Kasumi-1 (cell line): ENCODE results near the gene MTCH1.

ENCODE experiments used
- DNase-seq, 2 experiments: peaks; one replicate each; lab custom pipeline; 2025; lab: John Stamatoyannopoulos, UW

MTCH1 gene

DNA sequence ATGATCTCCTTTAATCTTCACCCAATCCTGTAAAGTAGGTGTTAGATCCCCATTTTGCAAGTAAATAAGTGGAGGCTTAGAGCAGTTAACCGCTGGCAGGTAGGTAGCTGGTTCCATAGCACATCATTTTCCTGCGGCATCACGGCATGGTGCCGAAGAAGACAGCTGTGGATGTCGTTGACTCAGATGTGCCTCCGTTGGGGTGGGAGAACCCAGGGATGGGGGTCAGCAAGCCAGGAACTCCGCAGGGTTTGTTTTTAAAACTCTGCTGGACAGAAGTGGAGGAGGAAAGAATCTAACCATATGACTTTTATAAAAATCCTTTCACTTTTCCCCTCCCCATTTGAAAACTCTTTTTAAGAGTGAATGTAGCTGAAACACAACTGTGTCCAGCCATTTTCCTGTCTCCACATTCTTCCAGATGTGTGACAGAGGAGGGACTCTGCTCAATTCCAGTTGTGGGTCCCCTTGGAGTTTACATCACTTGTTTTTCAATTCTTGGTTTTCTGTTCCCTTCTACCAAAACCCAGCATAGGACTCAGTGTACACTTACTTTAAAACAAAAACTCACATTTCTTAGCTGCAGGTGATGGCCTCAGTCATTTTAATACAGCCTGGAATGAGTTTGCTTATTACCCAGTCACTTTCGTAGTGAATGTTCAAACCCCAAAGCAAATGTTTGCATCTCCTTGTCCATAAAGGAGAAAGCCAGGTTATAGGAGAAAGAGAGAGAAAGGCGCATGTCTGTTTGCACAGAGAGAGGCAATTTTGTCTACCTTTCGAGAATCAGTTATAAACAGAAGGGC lies 59.1 kb downstream of the MTCH1 start:
- DNase-seq, result no peak

DNA sequence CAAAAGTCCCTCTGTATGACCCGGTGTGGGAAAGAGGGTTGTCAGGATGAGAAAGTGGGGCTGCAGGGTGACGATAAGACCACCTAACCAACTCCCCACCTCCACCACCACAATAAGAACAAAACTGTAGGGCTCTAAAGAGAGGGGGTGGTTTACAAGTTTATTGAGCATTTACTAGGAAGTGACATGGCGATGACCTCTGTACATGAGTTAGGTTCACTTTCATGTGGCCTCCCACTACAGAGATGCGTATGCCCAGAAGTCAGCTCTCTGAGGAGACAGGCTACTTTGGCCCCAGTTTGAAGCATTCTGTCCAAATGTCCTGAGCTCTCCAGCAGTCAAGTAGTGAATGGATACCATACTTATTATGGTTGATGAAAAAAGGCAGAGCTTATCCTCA lies 60.2 kb downstream of the MTCH1 start:
- no peak for DNase-seq

DNA sequence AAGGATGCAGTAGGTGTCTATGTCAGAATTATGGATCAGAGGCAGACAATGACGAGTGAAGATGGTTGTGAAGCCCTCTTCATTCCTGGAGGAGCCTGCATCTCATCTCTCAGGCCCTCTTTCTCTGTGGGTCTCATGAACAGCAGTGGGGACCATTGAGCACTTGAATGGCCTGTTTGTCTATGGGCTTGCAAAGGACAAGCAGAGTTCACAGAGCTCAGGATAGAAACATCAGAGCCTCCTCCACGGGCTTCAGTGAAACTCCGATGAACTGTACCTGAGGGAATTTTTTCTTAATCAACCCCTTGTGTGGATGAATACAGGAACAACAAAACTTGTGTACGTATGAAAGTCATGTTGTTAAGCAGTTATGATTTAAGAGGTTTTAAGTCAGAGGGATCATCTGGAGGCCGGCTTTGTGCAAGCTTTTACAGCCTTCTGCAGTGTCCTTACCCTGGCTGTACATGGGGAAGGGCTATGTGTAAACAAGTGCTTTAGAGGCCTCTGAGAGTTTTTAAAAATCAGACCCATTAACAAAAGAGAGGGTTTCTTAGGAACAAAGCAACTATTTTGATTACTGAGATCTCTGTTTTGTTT lies 61.1 kb downstream of the MTCH1 start:
- DNase-seq, result no peak

DNA sequence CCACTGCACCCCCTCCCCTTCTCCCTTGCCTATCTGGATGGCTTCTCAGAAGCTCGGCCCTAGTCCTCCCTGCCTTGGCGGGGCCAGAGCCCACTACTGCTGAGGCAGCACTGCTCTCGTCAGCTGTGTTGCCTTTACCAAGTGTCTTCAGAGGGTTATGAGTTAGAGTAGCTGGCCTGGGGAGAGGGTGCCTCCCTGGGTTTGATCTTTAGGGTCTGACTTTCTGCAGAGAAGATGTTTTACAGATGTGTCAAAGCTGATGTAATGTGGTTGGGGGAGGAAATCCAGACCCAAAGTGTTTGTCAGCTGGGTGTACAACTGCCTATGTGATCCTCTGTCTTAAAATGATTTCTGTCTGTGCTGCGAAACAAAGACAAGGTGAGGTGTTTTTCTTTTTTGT lies 61.9 kb downstream of the MTCH1 start:
- no peak for DNase-seq

DNA sequence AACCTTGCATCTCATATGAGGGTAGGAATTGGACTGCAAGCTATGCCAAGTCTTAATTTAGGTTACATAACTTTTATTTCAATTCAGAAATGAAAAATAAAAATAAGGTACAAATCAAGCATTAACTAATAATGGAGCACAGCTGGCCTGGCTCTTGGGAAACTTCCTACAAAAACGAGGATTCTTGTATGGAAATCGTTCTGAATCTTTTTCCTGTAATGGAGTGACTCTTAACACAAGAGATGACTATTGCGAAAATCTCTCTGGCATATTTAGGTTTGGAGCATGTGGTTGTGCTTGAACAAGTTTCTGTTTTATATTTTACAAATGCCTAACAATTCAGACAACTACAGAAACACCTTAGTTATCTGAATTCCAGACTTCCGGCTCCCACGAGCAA lies 65.5 kb downstream of the MTCH1 start:
- no peak for DNase-seq

DNA sequence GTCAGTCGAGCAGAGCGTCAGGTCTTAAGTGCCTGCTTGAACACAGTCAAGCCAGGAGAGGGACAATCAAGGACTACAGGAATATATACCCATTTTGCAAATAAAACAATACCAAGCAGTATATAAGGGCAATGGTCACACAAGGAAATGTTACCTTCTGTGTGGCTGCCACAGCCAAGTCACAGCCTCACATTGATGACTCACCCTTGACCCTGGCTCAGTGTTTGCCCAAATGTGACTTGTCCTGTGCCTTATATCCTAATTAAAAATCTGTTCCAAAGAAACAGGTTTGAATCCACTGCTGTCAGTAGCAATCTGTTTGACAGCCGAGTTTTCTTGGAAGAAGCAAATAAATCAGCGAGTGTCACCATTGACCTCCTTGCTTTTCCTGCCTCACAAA lies 65.9 kb downstream of the MTCH1 start:
- DNase-seq, result no peak
